ENCODE data around the gene ITPRIPL1.

ITPRIPL1 gene

DNA sequence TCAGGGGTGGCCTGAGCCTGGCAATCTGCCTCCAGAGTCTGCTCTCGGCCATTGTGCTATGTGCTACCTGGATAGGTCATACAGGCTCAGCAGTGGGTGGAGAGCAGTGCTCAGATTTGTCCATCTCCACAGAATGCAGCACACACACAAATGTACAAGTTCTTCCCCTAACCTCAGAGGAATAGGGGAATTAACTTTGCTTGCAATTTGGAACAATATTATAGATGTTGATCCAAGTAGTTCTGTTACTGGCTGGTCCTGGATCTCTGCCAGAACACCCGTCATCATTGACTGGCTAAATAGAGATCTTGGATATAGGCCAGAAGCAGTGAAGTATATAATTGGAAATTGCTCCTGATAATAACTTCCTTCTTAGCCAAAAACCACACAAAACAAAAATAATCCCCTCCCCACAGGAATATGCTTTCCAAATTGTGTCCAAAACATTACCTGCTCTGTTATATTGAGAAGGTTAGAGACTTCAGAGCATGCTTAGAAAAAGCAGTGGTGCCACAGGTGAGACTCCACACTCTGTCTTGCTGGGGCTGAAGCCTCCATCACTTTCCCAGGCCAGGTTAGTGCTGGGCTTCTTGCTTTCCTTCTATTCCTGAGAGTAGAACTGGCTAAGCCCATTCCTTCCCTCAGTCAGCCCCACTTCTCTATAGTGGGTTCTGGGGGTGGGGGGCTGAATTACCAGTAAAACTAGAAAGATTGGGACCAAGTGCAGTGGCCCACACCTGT lies 49.3 kb downstream of the ITPRIPL1 start:
- Histone ChIP-seq H3K4me3 (replicated peaks; ENCODE audit: low read depth, low read length) (no peak overlapping the region), H3K27me3 (replicated peaks; ENCODE audit: control insufficient read depth, insufficient read depth, low read length) (no peaks in the 10 kb centered on the region), H3K36me3 (ENCODE audit: control insufficient read depth, insufficient read depth, low read length) (peaks cover 22% of the 10 kb centered on the region)
- TF ChIP-seq, protein P1, sequence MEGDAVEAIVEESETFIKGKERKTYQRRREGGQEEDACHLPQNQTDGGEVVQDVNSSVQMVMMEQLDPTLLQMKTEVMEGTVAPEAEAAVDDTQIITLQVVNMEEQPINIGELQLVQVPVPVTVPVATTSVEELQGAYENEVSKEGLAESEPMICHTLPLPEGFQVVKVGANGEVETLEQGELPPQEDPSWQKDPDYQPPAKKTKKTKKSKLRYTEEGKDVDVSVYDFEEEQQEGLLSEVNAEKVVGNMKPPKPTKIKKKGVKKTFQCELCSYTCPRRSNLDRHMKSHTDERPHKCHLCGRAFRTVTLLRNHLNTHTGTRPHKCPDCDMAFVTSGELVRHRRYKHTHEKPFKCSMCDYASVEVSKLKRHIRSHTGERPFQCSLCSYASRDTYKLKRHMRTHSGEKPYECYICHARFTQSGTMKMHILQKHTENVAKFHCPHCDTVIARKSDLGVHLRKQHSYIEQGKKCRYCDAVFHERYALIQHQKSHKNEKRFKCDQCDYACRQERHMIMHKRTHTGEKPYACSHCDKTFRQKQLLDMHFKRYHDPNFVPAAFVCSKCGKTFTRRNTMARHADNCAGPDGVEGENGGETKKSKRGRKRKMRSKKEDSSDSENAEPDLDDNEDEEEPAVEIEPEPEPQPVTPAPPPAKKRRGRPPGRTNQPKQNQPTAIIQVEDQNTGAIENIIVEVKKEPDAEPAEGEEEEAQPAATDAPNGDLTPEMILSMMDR (IDR thresholded peaks at IDR 0.05; ENCODE audit: insufficient read depth, low read length, poor library complexity, severe bottlenecking), result no peak
- DNase-seq (ENCODE audit: extremely low read depth, insufficient read length), result no peak

Data from GM06990 (cell line).